Measurements from ENCODE around the gene AHCYL2. TPM values are rescaled to one million over a fixed set of nuclear protein-coding genes. Genes with fewer than 3 reads are reported as not detected.

The AHCYL2 gene
- total and polyA plus RNA-seq, 2 of the 8 experiments (the other 6 are each of a cell fraction or from before 2014, with no cell fraction given): 20.7 to 25.4 TPM

DNA sequence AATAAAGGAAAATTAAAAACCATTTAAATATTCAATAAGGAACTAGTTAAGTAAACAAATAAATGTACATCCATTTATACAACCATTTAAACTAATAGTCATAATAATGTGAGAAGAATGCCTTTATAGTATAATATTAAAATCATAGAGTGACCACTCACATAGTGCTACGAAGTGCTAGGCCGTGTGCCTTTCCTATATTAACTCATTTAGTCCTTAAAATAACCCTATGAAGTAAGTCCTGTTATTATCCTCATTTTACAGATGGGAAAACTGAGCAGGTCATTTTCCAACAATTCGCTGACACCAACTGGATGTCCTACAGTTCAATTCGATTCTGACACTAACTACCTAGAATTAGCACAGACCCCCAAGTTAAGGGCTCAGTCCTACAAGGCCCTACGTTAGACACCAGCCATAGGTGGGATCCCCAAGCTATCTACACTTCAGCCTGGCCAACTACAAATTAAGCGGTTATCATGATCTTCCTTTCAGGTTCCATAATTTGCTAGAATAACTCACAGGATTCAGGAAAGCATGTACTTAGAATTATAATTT lies 213.5 kb downstream of the AHCYL2 start:
- peaks cover 0 to 7% (median 0%) of the 10 kb centered on the region in 4 experiments; a peak in 1 of 8 replicates for H3K36me3 ChIP-seq (ENCODE audit: control insufficient read depth in 2 of 4, insufficient read depth in 4 of 4, low read length in 3 of 4)
- WGBS, 2 experiments (ENCODE audit: extremely low coverage in 1 of 2, insufficient coverage in 1 of 2, insufficient read length in 1 of 2, insufficient replicate concordance in 2 of 2, low coverage in 1 of 2, low lambda C conversion rate in 2 of 2, missing lambda C conversion rate in 1 of 2): 92% methylated on average over 6 of the region's 6 CpGs; no CpG with 5 or more reads in 1 of the 2 experiments
- no peak overlapping the region for H2BK20ac ChIP-seq (ENCODE audit: low read length)
- H3K4ac ChIP-seq (replicated peaks; ENCODE audit: insufficient read length, low read depth, low read length): no peak overlapping the region
- H2BK5ac ChIP-seq (ENCODE audit: low read depth, low read length): no peak overlapping the region
- no peak overlapping the region for H3K18ac ChIP-seq (ENCODE audit: extremely low read depth, low read length)
- H3K56ac ChIP-seq (replicated peaks; ENCODE audit: insufficient read length, low read depth, low read length): no peak overlapping the region
- peaks cover 0 to 3% of the 10 kb centered on the region in 2 experiments; a peak in 1 of 4 replicates for H3K79me2 ChIP-seq (ENCODE audit: control insufficient read depth in 1 of 2, insufficient read depth in 2 of 2, low read length in 2 of 2)
- H2BK15ac ChIP-seq (ENCODE audit: low read length): no peak overlapping the region
- FAIRE-seq (no peak), DNase-seq (ENCODE audit: low read depth in 1 of 2, low spot score in 2 of 2) (no peak)
- H3K9ac ChIP-seq (replicated peaks in 1 of 4; ENCODE audit: extremely low read depth in 1 of 4, low read depth in 3 of 4, low read length in 3 of 4): no peak overlapping the region
- no peak overlapping the region for H2BK12ac ChIP-seq (ENCODE audit: low read depth, low read length)
- no peak overlapping the region for H3K4me2 ChIP-seq (ENCODE audit: insufficient read depth in 1 of 2, low read depth in 2 of 2, low read length in 2 of 2)
- H3K9me3 ChIP-seq (ENCODE audit: insufficient read depth in 2 of 2, low read depth in 1 of 2, low read length in 1 of 2): no peaks in the 10 kb centered on the region
- peaks cover 11% of the 10 kb centered on the region for H3K23me2 ChIP-seq (ENCODE audit: low read depth, low read length)
- H2AK5ac ChIP-seq (ENCODE audit: low read depth, low read length): no peak overlapping the region
- ChIA-PET POLR2A (ENCODE audit: partially characterized antibody) (interaction anchor here (1.9 kb wide), 1 partner anchor 11 kb away, joined by 8 read pairs; no protein-coding TSS in a partner anchor), CTCF (ENCODE audit: partially characterized antibody) (interaction anchor here (0.6 to 1.5 kb wide), 5 partner anchors 14 to 206 kb away, joined by 3 to 7 read pairs (median 4); no protein-coding TSS in a partner anchor)
- H2AFZ ChIP-seq (ENCODE audit: low read length): no peak overlapping the region
- H3K27me3 ChIP-seq (replicated peaks in 1 of 4; ENCODE audit: control insufficient read depth in 3 of 4, extremely low read depth in 1 of 4, insufficient read depth in 3 of 4, low read length in 3 of 4): peaks cover 0 to 7% (median 3%) of the 10 kb centered on the region in 4 experiments; a peak in 3 of 7 replicates
- no peaks in the 10 kb centered on the region for H3K79me1 ChIP-seq (ENCODE audit: low read depth, low read length)
- H4K91ac ChIP-seq (replicated peaks; ENCODE audit: insufficient read length, low read length): no peak overlapping the region
- H3K27ac ChIP-seq (ENCODE audit: low read depth, low read length): no peak overlapping the region
- H4K20me1 ChIP-seq (replicated peaks in 1 of 2; ENCODE audit: control insufficient read depth in 1 of 2, insufficient read depth in 2 of 2, low read length in 2 of 2): peaks cover 3 to 5% of the 10 kb centered on the region in 2 experiments
- no peak overlapping the region for H3K4me3 ChIP-seq (ENCODE audit: extremely low read depth in 1 of 4, insufficient read depth in 2 of 4, low read depth in 3 of 4, low read length in 4 of 4)
- H4K5ac ChIP-seq (ENCODE audit: insufficient read length, low read depth, low read length): no peak overlapping the region
- H4K8ac ChIP-seq (ENCODE audit: extremely low read depth, insufficient read depth, low read length): no peak overlapping the region
- H2BK120ac ChIP-seq (replicated peaks; ENCODE audit: low read depth, low read length): no peak overlapping the region
- H3K4me1 ChIP-seq (replicated peaks in 1 of 4; ENCODE audit: control insufficient read depth in 3 of 4, insufficient read depth in 4 of 4, low read length in 3 of 4): peaks cover 0 to under 1% (median 0%) of the 10 kb centered on the region in 4 experiments; a peak in 3 of 7 replicates
- no peak overlapping the region for H3K14ac ChIP-seq (ENCODE audit: insufficient read length)
- no peak overlapping the region for H3K23ac ChIP-seq (ENCODE audit: insufficient read length)
- no peak for TF ChIP-seq CHD2 (IDR thresholded peaks at IDR 0.05; ENCODE audit: low read length)
- no peak for TF ChIP-seq MAFK (IDR thresholded peaks at IDR 0.05; ENCODE audit: low read depth, low read length)
- TF ChIP-seq EGR1 (IDR thresholded peaks at IDR 0.05; ENCODE audit: borderline replicate concordance, low read depth, low read length): no peak
- TF ChIP-seq JUN (IDR thresholded peaks at IDR 0.05; ENCODE audit: low read depth, low read length): no peak
- no peak for TF ChIP-seq NRF1 (IDR thresholded peaks at IDR 0.05; ENCODE audit: low read depth, low read length)
- TF ChIP-seq, protein P1, sequence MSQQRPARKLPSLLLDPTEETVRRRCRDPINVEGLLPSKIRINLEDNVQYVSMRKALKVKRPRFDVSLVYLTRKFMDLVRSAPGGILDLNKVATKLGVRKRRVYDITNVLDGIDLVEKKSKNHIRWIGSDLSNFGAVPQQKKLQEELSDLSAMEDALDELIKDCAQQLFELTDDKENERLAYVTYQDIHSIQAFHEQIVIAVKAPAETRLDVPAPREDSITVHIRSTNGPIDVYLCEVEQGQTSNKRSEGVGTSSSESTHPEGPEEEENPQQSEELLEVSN (IDR thresholded peaks at IDR 0.05): no peak
- no peak for TF ChIP-seq TEAD4 (IDR thresholded peaks at IDR 0.05; ENCODE audit: low read depth, low read length)
- TF ChIP-seq POU5F1 (IDR thresholded peaks at IDR 0.05; ENCODE audit: low read depth, low read length): no peak
- TF ChIP-seq CHD1 (IDR thresholded peaks at IDR 0.05; ENCODE audit: low read depth, low read length): no peak
- no peak for TF ChIP-seq SP4 (IDR thresholded peaks at IDR 0.05; ENCODE audit: low read length)
- TF ChIP-seq POLR2AphosphoS5 (IDR thresholded peaks at IDR 0.05; ENCODE audit: low read depth, low read length): no peak
